DMS53 treated with DMSO at 0.1 percent for 48 hours (cell line): ENCODE data around the gene PCSK1N.
A peak's percentile ranks its signal among the peaks of the same experiment; 100 is the strongest.
"Not testable (repeated sequence)": the region's sequence is repeated elsewhere in the genome, so short reads cannot be mapped to it uniquely, and the experiment has no call there.

Experiments used
- DNase-seq: peaks from one replicate; lab custom pipeline; 2025; ENCODE audit not compliant: unreplicated experiment; lab: John Stamatoyannopoulos, UW

The PCSK1N gene, protein sequence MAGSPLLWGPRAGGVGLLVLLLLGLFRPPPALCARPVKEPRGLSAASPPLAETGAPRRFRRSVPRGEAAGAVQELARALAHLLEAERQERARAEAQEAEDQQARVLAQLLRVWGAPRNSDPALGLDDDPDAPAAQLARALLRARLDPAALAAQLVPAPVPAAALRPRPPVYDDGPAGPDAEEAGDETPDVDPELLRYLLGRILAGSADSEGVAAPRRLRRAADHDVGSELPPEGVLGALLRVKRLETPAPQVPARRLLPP

GRCh38 chrX:48835524-48836329 is at the start of gene PCSK1N:
Gene PCSK1N, minus strand, starts transcription at chrX:48835610. Its CDS starts 78 bp downstream, at chrX:48835532.
- DNase-seq: peak; percentile 22

- DNase-seq: no peak
These were observed 48.3 kb upstream of the PCSK1N start for GRCh38 chrX:48883729-48884128.

DNA sequence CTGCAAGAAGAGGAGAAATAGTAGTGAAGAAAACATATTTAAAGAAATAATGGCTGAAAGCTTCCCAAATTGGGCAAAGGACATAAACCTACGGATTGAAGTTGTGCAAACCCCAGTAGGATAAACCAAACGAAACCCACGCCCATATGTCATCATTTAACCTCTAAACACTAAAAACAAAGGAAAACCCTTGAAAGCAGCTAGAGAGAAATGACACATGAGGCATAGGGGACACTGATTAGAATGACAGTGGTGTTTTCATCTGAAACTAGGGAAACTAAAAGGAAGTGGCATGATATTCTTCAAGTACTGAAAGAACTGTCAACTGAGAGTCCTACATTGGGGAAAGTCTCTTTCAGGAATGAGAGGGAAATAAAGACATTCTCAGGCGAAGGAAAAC is 41.5 kb upstream of the PCSK1N start:
- not testable (repeated sequence) for DNase-seq

DNA sequence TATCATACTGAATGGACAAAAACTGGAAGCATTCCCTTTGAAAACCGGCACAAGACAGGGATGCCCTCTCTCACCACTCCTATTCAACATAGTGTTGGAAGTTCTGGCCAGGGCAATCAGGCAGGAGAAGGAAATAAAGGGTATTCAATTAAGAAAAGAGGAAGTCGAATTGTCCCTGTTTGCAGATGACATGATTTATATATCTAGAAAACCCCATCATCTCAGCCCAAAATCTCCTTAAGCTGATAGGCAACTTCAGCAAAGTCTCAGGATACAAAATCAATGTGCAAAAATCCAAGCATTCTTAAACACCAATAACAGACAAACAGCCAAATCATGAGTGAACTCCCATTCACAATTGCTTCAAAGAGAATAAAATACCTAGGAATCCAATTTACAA is 36.6 kb upstream of the PCSK1N start:
- DNase-seq: not testable (repeated sequence)

- no peak for DNase-seq
These were observed 28.8 kb upstream of the PCSK1N start for GRCh38 chrX:48864210-48864609.

DNA sequence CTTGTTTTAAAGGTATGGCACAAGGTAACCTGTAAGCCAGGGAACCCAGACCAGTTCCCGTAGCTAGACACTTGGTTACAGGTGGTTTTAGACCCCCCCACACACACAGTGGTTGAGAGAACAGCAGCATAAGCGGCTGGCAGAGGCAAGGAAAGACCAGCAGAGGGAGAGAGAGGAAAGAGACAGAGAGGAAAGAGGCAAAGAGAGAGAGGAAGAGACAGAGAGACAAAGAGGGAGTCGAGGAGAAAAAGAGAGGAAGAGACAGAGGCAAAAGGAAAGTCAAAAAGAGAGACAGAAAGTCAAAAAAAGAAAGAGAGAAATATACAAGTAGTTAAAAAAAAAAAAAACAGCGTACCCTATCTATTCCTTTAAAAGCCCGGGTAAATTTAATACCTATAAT is 19.5 kb upstream of the PCSK1N start:
- no peak for DNase-seq

DNA sequence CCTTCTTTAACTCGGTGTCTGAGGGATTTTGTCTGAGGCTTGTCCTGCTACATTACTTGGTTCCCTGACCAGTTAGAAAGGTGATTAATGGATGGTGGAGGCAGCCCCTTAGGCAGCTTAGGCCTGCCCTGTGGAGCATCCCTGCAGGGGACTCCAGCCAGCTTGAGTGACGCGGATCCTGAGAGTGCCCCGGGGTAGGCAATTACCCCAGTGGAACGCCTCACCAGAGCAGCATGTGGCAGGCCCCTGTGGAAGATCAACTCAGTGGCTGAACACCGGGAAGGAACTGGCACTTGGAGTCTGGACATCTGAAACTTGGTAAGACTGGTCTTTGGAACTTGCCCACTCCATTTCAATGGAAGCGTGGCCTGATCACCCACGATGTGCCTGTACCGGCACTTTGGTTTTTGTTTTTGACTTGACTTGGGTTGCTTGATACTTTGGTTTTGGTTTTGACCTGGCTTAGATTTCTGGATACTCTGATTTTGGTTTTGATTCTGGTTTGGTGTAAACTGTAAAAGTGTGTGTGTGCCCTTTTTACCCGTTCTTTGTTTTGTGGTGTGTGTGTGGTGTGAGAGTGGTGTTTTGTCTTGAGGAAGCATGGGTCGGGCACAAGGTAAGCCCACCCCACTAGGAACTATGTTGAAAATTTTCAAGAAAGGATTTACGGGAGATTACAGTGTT is 18.9 kb upstream of the PCSK1N start:
- DNase-seq: not testable (repeated sequence)

GRCh38 chrX:48853494-48853893 is 18.1 kb upstream of the PCSK1N start:
- DNase-seq: not testable (repeated sequence)

DNA sequence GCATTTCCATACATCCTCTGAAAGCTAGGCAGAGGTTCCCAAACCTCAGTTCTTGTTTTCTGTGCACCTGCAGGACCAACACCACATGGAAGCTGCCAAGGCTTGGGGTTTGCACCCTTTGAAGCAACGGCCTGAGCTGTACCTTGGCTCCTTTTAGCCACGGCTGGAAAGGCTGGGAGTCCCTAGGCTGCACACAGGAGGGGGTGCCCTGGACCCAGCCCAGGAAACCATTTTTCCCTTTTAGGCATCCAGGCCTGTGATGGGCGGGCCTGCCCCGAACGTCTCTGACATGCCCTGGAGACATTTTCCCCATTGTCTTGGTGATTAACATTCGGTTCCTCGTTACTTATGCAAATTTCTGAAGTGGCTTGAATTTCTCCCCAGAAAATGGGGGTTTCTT is 17.4 kb upstream of the PCSK1N start:
- no peak for DNase-seq

DNA sequence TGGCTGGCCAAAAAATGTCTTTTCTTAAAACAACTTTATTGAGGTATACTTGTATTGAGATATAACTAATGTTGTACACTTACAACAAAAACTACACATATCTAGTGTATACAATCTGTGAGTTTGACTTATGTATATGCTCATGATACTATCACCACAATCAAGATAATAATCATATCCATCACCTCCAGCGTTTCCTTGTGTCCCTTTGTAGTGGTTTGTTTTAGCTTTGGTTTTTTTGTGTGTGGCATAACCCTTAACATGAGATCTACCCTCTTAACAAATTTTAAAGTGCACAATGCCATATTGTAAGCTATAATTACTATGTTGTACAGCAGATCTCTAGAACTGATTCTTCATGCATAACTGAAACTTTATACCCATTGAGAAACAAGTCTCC is 13.4 kb upstream of the PCSK1N start:
- no peak for DNase-seq

DNA sequence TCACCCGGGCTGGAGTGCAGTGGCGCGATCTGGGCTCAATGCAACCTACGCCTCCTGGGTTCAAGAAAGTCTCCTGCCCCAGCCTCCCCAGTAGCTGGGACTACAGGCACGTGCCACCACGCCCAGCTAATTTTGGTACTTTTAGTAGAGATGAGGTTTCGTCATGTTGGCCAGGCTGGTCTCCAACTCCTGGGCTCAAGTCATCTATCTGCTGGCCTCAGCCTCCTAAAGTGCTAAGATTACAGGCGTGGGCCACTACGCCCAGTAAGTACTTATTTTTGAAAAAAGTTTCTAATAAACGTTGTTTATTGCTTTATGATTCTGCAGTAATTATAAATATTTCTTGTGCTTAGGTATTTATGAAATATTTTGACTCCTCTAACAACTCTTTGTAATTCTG is 4.3 kb upstream of the PCSK1N start:
- DNase-seq: no peak

GRCh38 chrX:48834383-48834709 is 1.1 kb downstream of the PCSK1N start:
- DNase-seq: no peak

GRCh38 chrX:48833542-48834138 is 1.8 kb downstream of the PCSK1N start:
- DNase-seq: no peak

DNA sequence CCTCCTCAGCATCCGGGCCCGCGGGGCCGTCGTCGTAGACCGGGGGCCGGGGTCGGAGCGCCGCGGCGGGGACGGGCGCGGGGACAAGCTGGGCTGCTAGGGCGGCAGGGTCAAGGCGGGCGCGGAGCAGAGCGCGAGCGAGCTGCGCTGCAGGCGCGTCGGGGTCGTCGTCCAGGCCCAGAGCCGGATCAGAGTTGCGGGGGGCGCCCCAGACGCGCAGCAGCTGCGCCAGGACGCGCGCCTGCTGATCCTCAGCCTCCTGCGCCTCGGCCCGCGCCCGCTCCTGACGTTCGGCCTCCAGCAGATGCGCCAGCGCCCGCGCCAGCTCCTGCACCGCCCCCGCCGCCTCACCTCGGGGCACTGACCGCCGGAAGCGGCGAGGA is 3.5 kb downstream of the PCSK1N start:
- DNase-seq: no peak

DNA sequence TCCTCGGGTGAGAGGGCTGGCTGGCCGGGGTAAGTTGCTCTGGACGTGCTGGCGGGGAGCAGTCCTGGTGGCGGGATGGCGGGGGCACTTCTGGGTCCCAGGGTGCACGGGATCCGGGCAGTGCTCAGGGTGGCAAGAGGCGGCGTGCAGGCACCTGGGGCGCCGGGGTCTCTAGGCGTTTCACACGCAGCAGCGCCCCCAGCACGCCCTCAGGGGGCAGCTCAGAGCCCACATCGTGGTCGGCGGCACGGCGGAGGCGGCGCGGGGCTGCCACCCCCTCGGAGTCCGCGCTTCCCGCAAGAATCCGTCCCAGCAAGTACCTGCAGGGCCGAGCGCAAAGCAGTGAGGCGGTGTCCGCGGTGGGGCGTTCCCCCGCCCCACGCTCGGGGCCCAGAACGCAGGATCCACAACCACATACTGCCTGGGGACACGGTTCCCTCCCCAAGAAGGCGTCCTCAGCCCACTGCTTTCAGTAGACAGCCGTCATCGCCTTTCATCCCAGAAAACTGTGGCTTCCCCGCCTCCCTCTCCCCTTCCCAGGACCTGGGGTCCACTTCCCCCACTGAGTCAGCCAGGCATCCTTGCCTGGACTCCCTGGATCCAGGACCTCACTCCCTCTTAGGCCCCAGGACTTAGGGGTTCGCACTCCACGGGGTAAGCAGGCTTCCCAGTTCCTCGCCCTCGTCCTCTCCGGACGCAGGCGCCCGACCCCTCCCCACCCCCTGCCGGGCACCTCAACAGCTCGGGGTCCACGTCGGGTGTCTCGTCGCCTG is 4.1 kb downstream of the PCSK1N start:
- DNase-seq: no peak

DNA sequence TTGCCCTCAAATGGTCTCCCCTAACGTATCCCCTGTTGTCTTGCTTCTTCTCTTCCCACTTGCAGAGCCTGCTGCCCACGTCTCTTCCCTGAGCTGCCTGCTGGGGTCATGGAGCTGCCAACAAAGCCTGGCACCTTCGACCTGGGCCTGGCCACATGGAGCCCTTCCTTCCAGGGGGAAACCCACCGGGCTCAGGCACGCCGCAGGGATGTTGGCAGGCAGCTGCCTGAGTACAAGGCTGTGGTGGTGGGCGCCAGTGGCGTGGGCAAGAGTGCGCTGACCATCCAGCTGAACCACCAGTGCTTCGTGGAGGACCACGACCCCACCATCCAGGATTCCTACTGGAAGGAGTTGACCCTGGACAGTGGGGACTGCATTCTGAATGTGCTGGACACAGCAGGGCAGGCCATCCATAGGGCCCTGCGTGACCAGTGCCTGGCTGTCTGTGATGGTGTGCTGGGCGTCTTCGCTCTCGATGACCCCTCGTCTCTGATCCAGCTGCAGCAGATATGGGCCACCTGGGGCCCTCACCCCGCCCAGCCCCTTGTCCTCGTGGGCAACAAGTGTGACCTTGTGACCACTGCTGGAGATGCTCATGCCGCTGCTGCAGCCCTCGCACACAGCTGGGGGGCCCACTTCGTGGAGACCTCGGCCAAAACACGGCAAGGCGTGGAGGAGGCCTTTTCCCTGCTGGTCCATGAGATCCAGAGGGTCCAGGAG is 6.2 kb downstream of the PCSK1N start:
- no peak for DNase-seq

GRCh38 chrX:48827654-48827968 is 7.8 kb downstream of the PCSK1N start:
- DNase-seq: no peak

GRCh38 chrX:48826876-48827653 is 8.3 kb downstream of the PCSK1N start:
- no peak for DNase-seq

DNA sequence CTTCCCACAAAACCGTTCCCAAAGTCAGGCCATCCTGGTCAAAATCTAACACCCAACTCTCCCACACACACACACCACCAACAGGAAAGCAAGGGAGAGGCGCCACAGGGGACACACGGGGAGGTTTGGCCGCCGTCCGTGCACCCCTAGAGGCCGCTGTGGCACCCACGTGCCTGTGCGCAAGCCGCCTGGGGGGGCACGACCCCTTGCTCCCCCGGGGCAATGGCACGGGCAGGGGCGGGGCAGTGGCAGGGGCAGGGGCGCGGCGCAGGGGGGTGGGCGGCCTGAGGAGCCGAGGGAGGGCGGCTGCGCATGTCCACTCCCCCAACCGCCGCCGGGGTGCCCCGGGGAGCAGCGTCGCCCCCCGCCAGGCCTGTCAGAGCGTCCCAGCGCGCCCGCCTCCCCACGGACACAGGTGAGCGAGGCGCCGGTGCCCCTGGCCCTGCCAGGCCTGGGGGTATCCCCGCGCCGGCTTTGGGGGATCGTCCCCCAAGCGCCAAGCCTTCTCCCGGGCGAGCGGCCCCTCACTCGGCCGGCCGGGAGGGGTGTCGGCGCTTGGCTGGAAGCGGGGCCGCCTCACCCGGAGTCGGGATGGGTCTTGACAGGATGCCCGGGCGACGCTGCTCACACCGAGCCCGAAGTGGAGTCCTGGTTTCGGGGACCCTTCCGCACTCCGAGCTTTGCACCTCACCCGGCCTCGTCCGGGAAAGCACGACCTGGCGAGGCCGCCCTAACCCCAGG is 9.1 kb downstream of the PCSK1N start, which contains the start of gene ERAS:
Gene ERAS (plus strand): TSS at position 379 of the 741 bp plus-strand sequence. CDS start 2,611 bp downstream, outside the sequence.
- DNase-seq: no peak
